NCI-H2196 (cell line): ENCODE data around the gene PLP1.
"Not testable (repeated sequence)": the region's sequence is repeated elsewhere in the genome, so short reads cannot be mapped to it uniquely, and the experiment has no call there.

ENCODE experiments used
- DNase-seq: peaks from one replicate; lab custom pipeline; 2025; ENCODE audit not compliant: unreplicated experiment; lab: John Stamatoyannopoulos, UW

Gene PLP1

GRCh38 chrX:103776546-103776945 is at the start of gene PLP1:
TSS of gene PLP1 (plus strand) at chrX:103776840. CDS start at chrX:103776996, 156 bp downstream.
- DNase-seq: no peak

GRCh38 chrX:103727115-103727514 is 49.5 kb upstream of the PLP1 start:
- no peak for DNase-seq

- DNase-seq: no peak
These were observed 47.6 kb upstream of the PLP1 start for GRCh38 chrX:103729015-103729414.

GRCh38 chrX:103730147-103730795 is 46.4 kb upstream of the PLP1 start:
- no peak for DNase-seq

GRCh38 chrX:103730796-103731493 is 45.7 kb upstream of the PLP1 start:
- no peak for DNase-seq

GRCh38 chrX:103733017-103733416 is 43.6 kb upstream of the PLP1 start:
- DNase-seq: no peak

GRCh38 chrX:103734125-103734760 is 42.4 kb upstream of the PLP1 start:
- no peak for DNase-seq

GRCh38 chrX:103737696-103738095 is 38.9 kb upstream of the PLP1 start:
- no peak for DNase-seq

- DNase-seq: no peak
These were observed 37.2 kb upstream of the PLP1 start for GRCh38 chrX:103739421-103739820.

GRCh38 chrX:103741879-103742278 is 34.8 kb upstream of the PLP1 start:
- no peak for DNase-seq

GRCh38 chrX:103742339-103742738 is 34.3 kb upstream of the PLP1 start:
- no peak for DNase-seq

- DNase-seq: no peak
These were observed 29.5 kb upstream of the PLP1 start for GRCh38 chrX:103747163-103747562.

GRCh38 chrX:103754401-103754800 is 22.2 kb upstream of the PLP1 start:
- DNase-seq: no peak

GRCh38 chrX:103756736-103757135 is 19.9 kb upstream of the PLP1 start:
- no peak for DNase-seq

- DNase-seq: no peak
These were observed 18.1 kb upstream of the PLP1 start for GRCh38 chrX:103758555-103758954.

- DNase-seq: not testable (repeated sequence)
These were observed 13.1 kb upstream of the PLP1 start for GRCh38 chrX:103763541-103763940.

- DNase-seq: not testable (repeated sequence)
These were observed 9.7 kb upstream of the PLP1 start for GRCh38 chrX:103766813-103767555.

- no peak for DNase-seq
These were observed 3.2 kb upstream of the PLP1 start for GRCh38 chrX:103773445-103773844.

GRCh38 chrX:103774070-103774642 is 2.5 kb upstream of the PLP1 start:
- DNase-seq: peak; percentile 9

- peak; percentile 14 for DNase-seq
These were observed 2.6 kb downstream of the PLP1 start for GRCh38 chrX:103779141-103779789.
